ENCODE measurements around the gene PUS1. TPM values are rescaled to one million over a fixed set of nuclear protein-coding genes. Genes with fewer than 3 reads are reported as not detected.

The PUS1 gene
- total and polyA plus RNA-seq, 2 of the 4 experiments (the other 2 are of a cell fraction), result 14.0 to 36.7 TPM

GRCh38 chr12:131987552-131987951, 58.5 kb downstream of the PUS1 start:
- CTCF ChIA-PET, result no interaction called here
- H3K14ac ChIP-seq (replicated peaks; ENCODE audit: low read depth, low read length), result no peak overlapping the region
- H2BK15ac ChIP-seq (ENCODE audit: low read depth, low read length), result no peak overlapping the region
- no peak overlapping the region for H2BK120ac ChIP-seq (ENCODE audit: low read depth, low read length)
- no peak overlapping the region for H2BK5ac ChIP-seq (ENCODE audit: low read depth, low read length, poor library complexity, severe bottlenecking)
- peaks cover 3% of the 10 kb centered on the region; the same call in 1 of the 2 replicates for H3K9me1 ChIP-seq (ENCODE audit: insufficient read depth, low read length)
- no peak overlapping the region for H3K23ac ChIP-seq (ENCODE audit: low read depth, low read length)
- no peaks in the 10 kb centered on the region for H3K27me3 ChIP-seq (ENCODE audit: control insufficient read depth, insufficient read depth, low read length)
- POLR2A ChIA-PET (ENCODE audit: unreplicated experiment), result no interaction called here
- peaks cover 60% of the 10 kb centered on the region for H3K36me3 ChIP-seq (ENCODE audit: control insufficient read depth, insufficient read depth, low read length)
- no TSS peak for BruUV-seq (replicated peaks)
- in situ Hi-C loops (cut with MboI; ENCODE audit: low sequenced_read_pairs) (no loop called here), dilution Hi-C loops (cut with HindIII; ENCODE audit: low sequenced_read_pairs, unreplicated experiment) (no loop called here), intact Hi-C loops (cut with micrococcal nuclease) (no loop called here)
- no peak overlapping the region for H4K91ac ChIP-seq (ENCODE audit: insufficient read depth, low read depth, low read length)
- H3K4me3 ChIP-seq (ENCODE audit: insufficient read depth, low read depth, low read length), result no peak overlapping the region
- H2AK9ac ChIP-seq (replicated peaks; ENCODE audit: low read depth, low read length, poor library complexity), result no peak overlapping the region
- peaks cover 7 to 21% of the 10 kb centered on the region in 2 experiments; a peak in 2 of 4 replicates for H3K79me1 ChIP-seq (ENCODE audit: low read depth in 1 of 2, low read length in 2 of 2)
- H4K8ac ChIP-seq (ENCODE audit: low read depth in 2 of 2, low read length in 2 of 2), result no peak overlapping the region
- H2AFZ ChIP-seq (replicated peaks; ENCODE audit: low read length, poor library complexity), result no peak overlapping the region
- H2BK20ac ChIP-seq (ENCODE audit: low read depth, low read length), result no peak overlapping the region
- no peak overlapping the region for H3K18ac ChIP-seq (ENCODE audit: low read depth, low read length)
- H3K9ac ChIP-seq (ENCODE audit: low read depth, low read length), result no peak overlapping the region
- TF ChIP-seq MAZ (IDR thresholded peaks at IDR 0.05; ENCODE audit: borderline replicate concordance, low read depth, low read length) (no peak), RAD21 (IDR thresholded peaks at IDR 0.05; ENCODE audit: low read length) (no peak), BHLHE40 (IDR thresholded peaks at IDR 0.05; ENCODE audit: low read depth, low read length) (no peak)
- H4K5ac ChIP-seq (ENCODE audit: low read depth, low read length), result no peak overlapping the region
- no peaks in the 10 kb centered on the region for H4K20me1 ChIP-seq (ENCODE audit: insufficient read depth, low read length)
- ATAC-seq (ENCODE audit: low read depth) (no peak), DNase-seq (no peak)
- no peak overlapping the region for H3K27ac ChIP-seq (ENCODE audit: insufficient read depth, low read length)
- H3K56ac ChIP-seq (ENCODE audit: extremely low read depth, insufficient read depth, low read length), result no peak overlapping the region
- no peak overlapping the region for H3K4ac ChIP-seq (ENCODE audit: low read depth, low read length)
- no CpG with 5 or more reads among the region's 8 CpGs for WGBS, 2 experiments (ENCODE audit: extremely low coverage in 2 of 2, insufficient read length in 1 of 2)
- H3K9me3 ChIP-seq (ENCODE audit: control insufficient read depth, insufficient read depth, low read length), result no peaks in the 10 kb centered on the region
- no peak overlapping the region for H2AK5ac ChIP-seq (ENCODE audit: low read depth, low read length)
- 0 out of 2 replicates have a peak, but pooled peaks cover 2% of the 10 kb centered on the region for H3K4me1 ChIP-seq (ENCODE audit: control insufficient read depth, insufficient read depth, low read length)
- no peak overlapping the region for H3K4me2 ChIP-seq (ENCODE audit: low read depth, low read length)

Measured in IMR-90 (cell line).